H1 (cell line): Measurements from ENCODE around the gene DNAJC21. TPM values are rescaled to one million over a fixed set of nuclear protein-coding genes. Genes with fewer than 3 reads are reported as not detected.

Source experiments
- CHD1 ChIP-seq: IDR thresholded peaks from 2 replicates; pipeline ENCODE4 v1.6.1; 2012; ENCODE audit warnings: low read depth, low read length, improper control_type of control experiment
- polyA plus RNA-seq, 7 experiments: library from polyadenylated mRNA; depleted of rRNA in 3 of 7; stranded (reverse) in 5 of 7; unstranded in 2 of 7; fragments of >200 nt in 5 of 7; fragments of 200-250 nt in 2 of 7; gene quantifications; 1 replicate in 5 of 7; 2 replicates in 1 of 7; 4 replicates in 1 of 7; pipeline versions ENCODE4 v1.2.1 to v1.2.3, GENCODE V29; 2011 to 2013; ENCODE audit warnings: missing spikeins in 2 of 7, mixed read lengths in 2 of 7
- total RNA-seq: library from RNA; stranded (reverse); fragmentation: NEBNext Ultra II Directional; extraction: Animal tissue kit (Norgen Biotek cat#: 25700); gene quantifications from 2 replicates; pipeline ENCODE4 v1.2.1, GENCODE V29; 2021

Gene DNAJC21
- total and polyA plus RNA-seq, 2 of the 8 experiments (the other 6 are each of a cell fraction or from before 2014, with no cell fraction given) = 5.1 to 47.5 TPM

DNA sequence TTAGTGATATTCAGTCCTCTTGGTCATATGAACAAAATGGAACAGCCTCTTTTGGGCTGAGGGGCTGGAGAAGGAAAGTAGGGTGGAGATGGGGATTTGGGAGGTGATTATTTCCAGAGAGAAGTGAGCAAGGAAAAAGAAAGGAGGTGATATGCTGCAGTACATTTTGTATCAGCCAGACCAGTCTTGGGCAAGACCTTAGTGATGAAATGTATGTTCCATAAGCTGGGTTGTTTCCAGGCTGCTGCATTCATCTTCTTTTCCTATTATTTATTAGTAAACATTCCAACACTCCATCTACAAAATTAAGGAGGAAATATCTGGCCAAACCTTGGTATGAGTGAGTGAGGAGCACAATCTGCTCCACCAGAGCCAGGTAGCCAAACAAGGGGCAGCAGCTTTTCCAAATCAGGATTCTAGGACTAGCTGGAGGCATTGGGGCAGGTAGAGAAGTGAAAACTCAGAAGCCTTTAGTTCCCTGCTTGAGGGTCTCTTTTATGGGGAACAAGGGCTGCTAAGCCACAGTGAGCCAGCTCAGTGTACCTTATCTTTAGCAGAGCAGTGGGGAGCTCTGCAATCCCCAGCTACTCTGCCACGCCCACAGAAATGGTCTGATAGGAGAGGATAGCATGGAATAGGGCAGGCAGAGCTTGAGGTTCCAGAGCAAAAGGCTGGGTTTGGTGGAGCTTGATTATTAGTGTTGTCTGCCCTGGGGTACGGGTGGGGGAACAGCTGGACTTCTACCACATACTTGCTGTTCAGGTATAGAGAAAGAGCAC lies 33.5 kb upstream of the DNAJC21 start (continued):
- TF ChIP-seq CHD1 = no peak
